Skin epidermis (tissue), 12 donors: ENCODE results near the gene RNF146.

Experiments used
- H3K27ac ChIP-seq, 21 experiments: fragments of 200-600 bp; sonication (generic) in 11 of 21; one replicate each; pipeline ENCODE4 v1.5.0; 2020; ENCODE audit warnings: mild to moderate bottlenecking in 3 of 21, inconsistent platforms in 2 of 21, moderate library complexity in 2 of 21
- H3K4me3 ChIP-seq, 7 experiments: fragments of 200-600 bp; sonication (generic) in 2 of 7; one replicate each; pipeline ENCODE4 v1.5.0; 2020; ENCODE audit warnings: inconsistent platforms in 2 of 7, mild to moderate bottlenecking in 2 of 7, moderate library complexity in 1 of 7

RNF146 gene

GRCh38 chr6:127332383-127332961, 65.8 kb downstream of the RNF146 start:
- Histone ChIP-seq H3K27ac (no peak overlapping the region), H3K4me3 (no peak overlapping the region)
